GM21526 (cell line): ENCODE results near the gene LTBP1.
"Not testable (repeated sequence)": the region's sequence is repeated elsewhere in the genome, so short reads cannot be mapped to it uniquely, and the experiment has no call there.

ENCODE experiments used
- ATAC-seq: cut with Tn5 transposase; IDR thresholded peaks from one replicate; pipeline ENCODE4 v1.9.1; 2021; ENCODE audit warnings: moderate library complexity; ENCODE audit not compliant: unreplicated experiment, low FRiP score

LTBP1 gene

DNA sequence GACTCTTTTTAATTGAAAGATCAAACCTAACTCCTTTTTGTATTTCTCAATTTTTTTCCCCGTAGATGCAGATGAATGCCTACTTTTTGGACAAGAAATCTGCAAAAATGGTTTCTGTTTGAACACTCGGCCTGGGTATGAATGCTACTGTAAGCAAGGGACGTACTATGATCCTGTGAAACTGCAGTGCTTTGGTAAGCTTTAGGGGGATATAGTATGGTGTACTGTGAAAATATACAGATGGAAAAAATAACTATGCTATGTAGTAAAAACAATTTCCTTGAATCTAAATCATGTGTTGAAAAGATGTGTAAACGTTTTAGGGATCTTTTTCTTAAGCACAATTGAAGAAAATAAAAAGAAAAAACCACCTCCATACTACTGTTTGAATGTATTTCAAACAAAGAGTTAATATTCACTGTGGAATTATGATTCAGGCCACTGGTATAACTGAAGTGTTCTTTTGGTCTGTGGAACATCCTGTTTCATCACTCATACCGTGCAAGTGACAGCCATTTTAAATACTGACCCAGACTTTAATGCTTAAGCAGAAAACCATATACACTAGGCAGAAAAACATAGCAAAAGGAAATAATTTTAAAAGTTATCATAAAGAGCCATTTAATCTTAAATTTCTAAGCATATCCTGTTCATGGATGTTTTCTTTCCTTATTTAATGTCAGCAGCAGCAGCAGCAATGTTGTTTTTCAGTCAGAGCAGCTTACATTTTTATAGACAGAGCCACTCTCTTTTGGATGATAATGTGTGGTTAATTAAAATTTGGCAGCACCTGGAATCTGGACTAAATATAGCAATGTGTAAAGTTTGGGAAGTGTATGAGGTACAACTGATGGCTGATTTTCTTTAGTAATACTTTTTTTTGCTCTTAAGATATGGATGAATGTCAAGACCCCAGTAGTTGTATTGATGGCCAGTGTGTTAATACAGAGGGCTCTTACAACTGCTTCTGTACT, 416.9 kb downstream of the LTBP1 start:
- no peak for ATAC-seq

GRCh38 chr2:33365264-33365970, 418.7 kb downstream of the LTBP1 start:
- no peak for ATAC-seq

- no peak for ATAC-seq
Measured at GRCh38 chr2:33366473-33366872, 419.7 kb downstream of the LTBP1 start.

GRCh38 chr2:33368524-33368923, 421.8 kb downstream of the LTBP1 start:
- not testable (repeated sequence) for ATAC-seq

DNA sequence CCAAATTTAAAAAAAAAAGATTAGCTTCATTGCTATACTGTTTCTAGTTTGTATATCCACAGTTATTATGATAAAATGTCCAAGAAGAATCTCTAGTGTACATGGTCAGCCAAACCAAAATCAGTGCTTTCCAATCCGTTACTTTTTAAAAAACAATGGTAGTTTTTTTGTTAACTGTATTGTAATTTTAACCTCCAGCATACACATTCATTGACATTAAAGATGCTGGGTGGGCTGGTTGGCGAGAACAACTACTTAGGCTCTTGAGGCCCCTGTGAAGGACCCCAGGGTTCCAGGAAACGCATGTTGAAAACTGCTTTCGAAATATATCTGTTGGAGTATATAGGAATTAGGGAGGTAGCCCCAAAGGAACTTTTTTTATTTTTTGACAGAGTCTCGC, 422.4 kb downstream of the LTBP1 start:
- no peak for ATAC-seq

GRCh38 chr2:33370636-33371265, 424.0 kb downstream of the LTBP1 start:
- no peak for ATAC-seq

GRCh38 chr2:33371304-33372090, 424.7 kb downstream of the LTBP1 start:
- ATAC-seq, result no peak

DNA sequence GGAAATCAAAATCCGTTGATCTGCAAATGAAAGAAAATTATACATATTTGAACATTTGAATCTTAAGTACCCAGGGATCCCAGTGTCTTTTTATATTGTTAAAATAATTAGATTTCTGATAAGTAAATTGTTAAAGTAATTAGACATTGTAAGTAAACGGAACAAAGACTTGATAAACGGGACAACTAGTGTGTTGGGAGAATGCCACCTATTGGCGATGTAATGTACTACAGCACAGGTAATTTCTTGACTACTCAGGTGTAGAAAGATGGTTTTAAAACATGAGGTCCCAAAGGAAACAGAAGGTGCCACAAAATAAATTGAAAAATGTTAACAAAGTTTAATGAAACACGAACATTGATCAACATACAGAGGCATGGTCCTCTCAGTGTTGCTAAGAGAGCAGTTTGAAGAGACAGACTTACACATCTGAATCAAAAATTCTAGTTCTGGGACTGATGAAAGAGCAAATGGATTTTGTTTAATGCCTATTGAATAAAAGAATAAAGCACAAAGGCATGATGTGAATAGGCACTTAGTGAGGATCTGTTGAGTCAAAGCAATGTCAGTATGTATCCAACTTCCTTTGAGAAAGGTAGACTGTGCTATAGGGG, 426.3 kb downstream of the LTBP1 start:
- ATAC-seq, result no peak

GRCh38 chr2:33373986-33374385, 427.2 kb downstream of the LTBP1 start:
- ATAC-seq, result no peak

GRCh38 chr2:33375054-33375453, 428.3 kb downstream of the LTBP1 start:
- no peak for ATAC-seq

DNA sequence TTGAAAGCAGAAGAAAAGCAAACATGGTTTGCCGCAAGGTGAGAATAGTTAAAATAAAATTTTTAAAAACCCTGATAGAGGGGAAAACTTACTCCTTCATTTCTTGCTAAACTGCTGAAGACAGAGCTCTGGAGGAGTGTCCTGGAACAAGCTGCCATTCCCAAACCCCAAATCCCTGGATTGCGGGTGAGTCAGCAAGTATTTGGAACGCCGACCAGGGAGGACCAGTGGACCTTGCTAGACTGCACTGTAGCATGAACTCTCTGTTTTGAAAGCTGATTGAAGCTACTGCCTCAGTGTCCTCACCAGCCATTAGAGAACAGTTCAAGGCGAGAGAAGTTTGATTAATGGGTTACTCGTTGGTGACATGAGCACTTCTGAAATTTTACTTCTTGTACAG, 430.3 kb downstream of the LTBP1 start:
- ATAC-seq, result no peak

DNA sequence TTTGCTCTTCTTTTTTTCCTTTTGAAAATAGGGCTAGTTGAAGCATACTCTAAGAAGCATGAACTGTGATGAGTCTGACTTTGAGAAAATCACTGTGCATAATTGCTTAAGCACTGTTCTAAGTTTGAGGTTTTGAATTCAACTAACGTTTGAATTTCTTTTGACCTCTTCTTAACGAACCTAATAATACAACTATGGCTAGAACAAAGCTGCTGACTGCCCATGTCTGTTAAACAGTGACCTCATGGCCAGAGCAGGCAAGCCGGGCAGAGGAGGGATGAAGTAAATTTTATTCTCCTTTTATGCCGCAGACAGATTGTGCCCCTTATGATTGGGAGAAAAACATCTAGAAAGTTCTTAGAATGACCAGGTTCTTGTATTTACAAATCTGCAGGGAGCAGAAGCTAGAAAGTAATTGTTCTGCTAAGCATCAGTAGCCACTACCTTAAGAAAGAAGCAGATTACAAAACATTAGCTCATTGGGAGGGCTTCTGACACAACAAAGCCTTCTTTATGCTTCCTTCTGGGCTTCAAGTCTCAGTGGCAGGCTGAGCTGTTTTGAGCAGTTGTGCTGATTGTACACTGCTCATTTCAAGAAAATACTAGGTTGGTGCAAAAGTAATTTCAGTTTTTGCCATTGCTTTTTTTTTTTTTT, 431.9 kb downstream of the LTBP1 start:
- no peak for ATAC-seq

DNA sequence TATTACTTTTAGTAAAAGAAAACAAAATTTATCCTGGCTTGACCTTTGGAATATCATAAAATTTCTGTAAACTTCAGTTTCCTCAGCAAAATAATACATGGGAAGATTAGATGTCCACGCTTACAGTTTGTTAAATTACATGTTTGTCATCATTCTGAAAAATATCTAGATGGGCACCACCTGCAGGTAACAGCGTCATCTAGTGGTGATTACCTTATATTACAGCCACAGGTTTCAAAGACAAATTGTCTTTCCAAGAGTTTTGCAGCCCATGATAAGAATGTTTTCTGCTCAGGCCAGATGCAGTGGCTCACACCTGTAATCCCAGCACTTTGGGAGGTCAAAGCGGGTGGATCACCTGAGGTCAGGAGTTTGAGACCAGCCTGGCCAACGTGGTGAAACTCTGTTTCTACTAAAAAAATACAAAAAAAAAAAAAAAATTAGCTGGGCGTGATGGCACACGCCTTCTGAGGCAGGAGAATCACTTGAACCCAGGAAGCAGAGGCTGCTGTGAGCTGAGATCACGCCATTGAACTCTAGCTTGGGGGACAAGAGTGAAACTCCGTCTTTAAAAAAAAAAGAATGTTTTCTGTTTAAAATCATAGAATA, 433.4 kb downstream of the LTBP1 start:
- no peak for ATAC-seq

DNA sequence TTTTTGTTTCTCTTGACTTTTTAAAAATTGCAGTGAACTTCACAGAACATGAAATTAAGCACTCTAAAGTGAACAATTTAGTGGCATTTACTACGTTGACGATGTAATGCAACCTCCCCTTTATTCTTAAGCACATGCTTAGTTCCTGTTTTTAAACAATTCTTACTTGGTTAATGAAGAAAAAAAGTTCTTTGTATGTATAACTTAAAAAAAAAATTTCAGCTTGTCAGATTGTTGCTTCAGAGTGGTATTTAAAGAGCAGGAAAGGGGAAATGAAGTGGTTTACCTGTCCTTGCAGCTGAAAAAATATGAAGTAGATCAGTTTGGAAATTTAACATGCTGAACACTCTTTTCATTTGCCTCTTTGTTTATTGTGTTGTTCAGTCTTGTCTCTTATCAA, 434.0 kb downstream of the LTBP1 start:
- no peak for ATAC-seq

- no peak for ATAC-seq
Measured at GRCh38 chr2:33381301-33381858, 434.6 kb downstream of the LTBP1 start.

- ATAC-seq, result no peak
Measured at GRCh38 chr2:33383855-33384598, 437.3 kb downstream of the LTBP1 start.

GRCh38 chr2:33384599-33384961, 437.8 kb downstream of the LTBP1 start:
- no peak for ATAC-seq

DNA sequence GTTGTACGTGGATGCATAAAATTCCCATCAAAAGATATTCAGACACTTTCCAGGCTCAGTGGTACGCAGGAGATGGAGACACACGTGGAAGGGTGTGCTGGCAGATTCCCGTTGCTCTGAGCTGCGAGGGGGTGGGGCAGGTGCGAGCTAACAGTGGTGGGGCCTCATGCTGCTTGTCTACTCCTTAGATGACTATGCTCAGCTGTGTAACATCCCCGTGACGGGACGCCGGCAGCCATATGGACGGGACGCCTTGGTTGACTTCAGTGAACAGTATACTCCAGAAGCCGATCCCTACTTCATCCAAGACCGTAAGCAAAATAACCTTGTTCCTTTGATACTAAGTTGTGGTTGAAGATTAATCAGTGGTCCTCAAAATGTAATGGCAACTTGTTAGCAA, 442.2 kb downstream of the LTBP1 start:
- no peak for ATAC-seq
